Activated T-cell treated with anti-CD3 and anti-CD28 coated beads for 1 hour (primary cell): Measurements from ENCODE around the gene GRB10.

Experiments used
- DNase-seq: peaks from one replicate; pipeline ENCODE4 v3.0.0-alpha.2; 2020; ENCODE audit warnings: low read depth

The GRB10 gene

GRCh38 chr7:50718876-50719275 is 63.8 kb downstream of the GRB10 start:
- DNase-seq: no peak

- DNase-seq: no peak
Observed at GRCh38 chr7:50718311-50718710, 64.4 kb downstream of the GRB10 start.

GRCh38 chr7:50717181-50717580 is 65.5 kb downstream of the GRB10 start:
- DNase-seq: no peak

- no peak for DNase-seq
Observed at GRCh38 chr7:50714857-50715256, 67.8 kb downstream of the GRB10 start.

GRCh38 chr7:50713123-50713965 is 69.4 kb downstream of the GRB10 start:
- DNase-seq: no peak

GRCh38 chr7:50712252-50713122 is 70.2 kb downstream of the GRB10 start:
- DNase-seq: no peak

- no peak for DNase-seq
Observed at GRCh38 chr7:50711271-50712175, 71.2 kb downstream of the GRB10 start.

GRCh38 chr7:50710441-50711154 is 72.1 kb downstream of the GRB10 start:
- DNase-seq: no peak

- no peak for DNase-seq
Observed at GRCh38 chr7:50709151-50709550, 73.5 kb downstream of the GRB10 start.

GRCh38 chr7:50707236-50708006 is 75.3 kb downstream of the GRB10 start:
- DNase-seq: no peak

- no peak for DNase-seq
Observed at GRCh38 chr7:50706469-50706937, 76.2 kb downstream of the GRB10 start.

- no peak for DNase-seq
Observed at GRCh38 chr7:50704844-50705243, 77.9 kb downstream of the GRB10 start.

GRCh38 chr7:50703654-50704053 is 79.0 kb downstream of the GRB10 start:
- no peak for DNase-seq

GRCh38 chr7:50699143-50699542 is 83.6 kb downstream of the GRB10 start:
- DNase-seq: no peak

GRCh38 chr7:50697748-50698147 is 84.9 kb downstream of the GRB10 start:
- no peak for DNase-seq

GRCh38 chr7:50696810-50697582 is 85.7 kb downstream of the GRB10 start:
- DNase-seq: no peak

GRCh38 chr7:50695026-50695425 is 87.7 kb downstream of the GRB10 start:
- DNase-seq: no peak

- no peak for DNase-seq
Observed at GRCh38 chr7:50693455-50694130, 89.1 kb downstream of the GRB10 start.

GRCh38 chr7:50690541-50691011 is 92.1 kb downstream of the GRB10 start:
- DNase-seq: no peak
